Activated naive CD4-positive, alpha-beta T cell treated with anti-CD3 and anti-CD28 coated beads for 36 hours (primary cell): ENCODE data around the gene ANKAR. TPM values are rescaled to one million over a fixed set of nuclear protein-coding genes. Genes with fewer than 3 reads are reported as not detected.
"Not testable (repeated sequence)": the region's sequence is repeated elsewhere in the genome, so short reads cannot be mapped to it uniquely, and the experiment has no call there.

Source experiments
- CTCF ChIA-PET: fragments of 350-600 bp; sonication (Branson Sonifier 250); formaldehyde crosslinking; loops from one replicate; lab custom pipeline; 2021; ENCODE audit warnings: antibody characterized with exemption; lab: Charles Lee
- DNase-seq: peaks from one replicate; pipeline ENCODE4 v3.0.0-alpha.2; 2020
- H3K27ac Mint-ChIP-seq: one replicate; pipeline ENCODE4 v1.8.0; 2021; ENCODE audit warnings: mild to moderate bottlenecking, mixed read lengths
- H3K27me3 Mint-ChIP-seq: one replicate; pipeline ENCODE4 v1.8.0; 2021; ENCODE audit warnings: low read depth, mixed read lengths
- H3K36me3 Mint-ChIP-seq: one replicate; pipeline ENCODE4 v1.8.0; 2021; ENCODE audit warnings: low read depth, mixed read lengths
- H3K4me1 Mint-ChIP-seq: one replicate; pipeline ENCODE4 v1.8.0; 2021; ENCODE audit warnings: low read depth, mixed read lengths
- H3K4me3 Mint-ChIP-seq: one replicate; pipeline ENCODE4 v1.8.0; 2021; ENCODE audit warnings: mild to moderate bottlenecking, moderate library complexity, mixed read lengths
- H3K9me3 Mint-ChIP-seq: one replicate; pipeline ENCODE4 v1.8.0; 2021; ENCODE audit warnings: mixed read lengths
- intact Hi-C: fragments of 100-400 bp; cut with micrococcal nuclease; formaldehyde crosslinking; loops from one replicate; pipeline ENCODE4 v1.15.1; 2023
- total RNA-seq, 2 experiments: library from RNA; stranded (reverse); gene quantifications; one replicate each; pipeline ENCODE4 v1.2.3, GENCODE V29; 2021

Gene ANKAR
- total RNA-seq, 2 experiments from 2014 or later: 1.6 to 2.5 TPM

GRCh38 chr2:189683348-189683747 lies 8.9 kb downstream of the ANKAR start:
- CTCF ChIA-PET: interaction anchor here (2.8 to 3.0 kb wide), 3 partner anchors 9 to 24 kb away, joined by 16 to 27 read pairs (median 25); partner anchors contain the start of genes ANKAR and ASNSD1
- intact Hi-C loops: no loop called here
- Mint-ChIP-seq H3K4me1 (peaks cover 43% of the 10 kb centered on the region), H3K27ac (no peak overlapping the region), H3K9me3 (peaks cover 8% of the 10 kb centered on the region), H3K27me3 (no peaks in the 10 kb centered on the region), H3K36me3 (peaks cover 12% of the 10 kb centered on the region), H3K4me3 (no peak overlapping the region)
- peak; percentile 44 for DNase-seq

- H3K4me1 Mint-ChIP-seq: peaks cover 35% of the 10 kb centered on the region
- H3K27ac Mint-ChIP-seq: no peak overlapping the region
- peaks cover 4% of the 10 kb centered on the region for H3K36me3 Mint-ChIP-seq
- H3K4me3 Mint-ChIP-seq: no peak overlapping the region
- H3K9me3 Mint-ChIP-seq: no peaks in the 10 kb centered on the region
- intact Hi-C loops: no loop called here
- DNase-seq: no peak
- CTCF ChIA-PET: interaction anchor here (0.7 to 3.0 kb wide), 6 partner anchors 8 to 249 kb away, joined by 3 to 27 read pairs (median 10); partner anchors contain the start of genes ANKAR and ASNSD1
- no peaks in the 10 kb centered on the region for H3K27me3 Mint-ChIP-seq
Measured at GRCh38 chr2:189684811-189685210, 10.3 kb downstream of the ANKAR start.

GRCh38 chr2:189685540-189686229 lies 11.2 kb downstream of the ANKAR start:
- no peak overlapping the region for H3K4me3 Mint-ChIP-seq
- no peak for DNase-seq
- no peak overlapping the region for H3K27ac Mint-ChIP-seq
- peaks cover 4% of the 10 kb centered on the region for H3K36me3 Mint-ChIP-seq
- intact Hi-C loops: no loop called here
- no peaks in the 10 kb centered on the region for H3K9me3 Mint-ChIP-seq
- peaks cover 27% of the 10 kb centered on the region for H3K4me1 Mint-ChIP-seq
- no peaks in the 10 kb centered on the region for H3K27me3 Mint-ChIP-seq
- CTCF ChIA-PET: interaction anchor here (0.9 to 2.8 kb wide), 3 partner anchors 13 to 26 kb away, joined by 3 to 27 read pairs (median 4); partner anchors contain the start of gene ASNSD1

GRCh38 chr2:189687796-189688195 lies 13.3 kb downstream of the ANKAR start:
- H3K4me3 Mint-ChIP-seq, H3K27ac Mint-ChIP-seq, H3K9me3 Mint-ChIP-seq, H3K36me3 Mint-ChIP-seq, H3K27me3 Mint-ChIP-seq, intact Hi-C loops, DNase-seq: not testable (repeated sequence)
- CTCF ChIA-PET: interaction anchor here (1.0 kb wide), 1 partner anchor 14 kb away, joined by 4 read pairs; no protein-coding TSS in a partner anchor
- peaks cover 20% of the 10 kb centered on the region for H3K4me1 Mint-ChIP-seq

- H3K27me3 Mint-ChIP-seq: no peaks in the 10 kb centered on the region
- H3K27ac Mint-ChIP-seq: no peak overlapping the region
- DNase-seq: no peak
- no peaks in the 10 kb centered on the region for H3K4me1 Mint-ChIP-seq
- no peaks in the 10 kb centered on the region for H3K36me3 Mint-ChIP-seq
- CTCF ChIA-PET: interaction anchor here (0.7 to 7.0 kb wide), 9 partner anchors 9 to 657 kb away, joined by 3 to 83 read pairs (median 4); partner anchors contain the start of genes ANKAR, ASNSD1 and OSGEPL1
- H3K9me3 Mint-ChIP-seq: no peaks in the 10 kb centered on the region
- H3K4me3 Mint-ChIP-seq: no peak overlapping the region
- intact Hi-C loops: loop anchor here (5.0 kb wide), 1 partner anchor 229 kb away; no protein-coding TSS in a partner anchor
Measured at GRCh38 chr2:189696223-189696622, 21.8 kb downstream of the ANKAR start.

GRCh38 chr2:189698020-189698887 lies 23.8 kb downstream of the ANKAR start:
- DNase-seq: peak; percentile 59
- CTCF ChIA-PET: interaction anchor here (0.6 to 5.3 kb wide), 11 partner anchors 10 to 1151 kb away, joined by 3 to 73 read pairs (median 5); partner anchors contain the start of genes ASNSD1 and OSGEPL1
- intact Hi-C loops: loop anchor here (1.0 to 5.0 kb wide), 4 partner anchors 24 to 372 kb away; partner anchors contain the start of genes ANKAR and ASNSD1
- Mint-ChIP-seq H3K27ac (no peak overlapping the region), H3K27me3 (no peaks in the 10 kb centered on the region), H3K4me1 (no peaks in the 10 kb centered on the region), H3K4me3 (peak overlapping the region; percentile 25), H3K36me3 (no peaks in the 10 kb centered on the region), H3K9me3 (no peaks in the 10 kb centered on the region)

- H3K9me3 Mint-ChIP-seq: no peaks in the 10 kb centered on the region
- no peak overlapping the region for H3K27ac Mint-ChIP-seq
- H3K4me1 Mint-ChIP-seq: no peaks in the 10 kb centered on the region
- DNase-seq: no peak
- intact Hi-C loops: no loop called here
- H3K27me3 Mint-ChIP-seq: no peaks in the 10 kb centered on the region
- H3K4me3 Mint-ChIP-seq: no peak overlapping the region
- CTCF ChIA-PET: interaction anchor here (0.9 to 5.3 kb wide), 2 partner anchors 26 to 41 kb away, joined by 3 to 73 read pairs; partner anchors contain the start of genes ANKAR and ASNSD1
- H3K36me3 Mint-ChIP-seq: no peaks in the 10 kb centered on the region
Measured at GRCh38 chr2:189700681-189701080, 26.2 kb downstream of the ANKAR start.

- Mint-ChIP-seq H3K4me1 (no peaks in the 10 kb centered on the region), H3K36me3 (no peaks in the 10 kb centered on the region), H3K27ac (no peak overlapping the region), H3K27me3 (no peaks in the 10 kb centered on the region), H3K9me3 (no peaks in the 10 kb centered on the region), H3K4me3 (no peak overlapping the region)
- CTCF ChIA-PET: interaction anchor here (1.0 to 5.3 kb wide), 3 partner anchors 35 to 60 kb away, joined by 3 to 73 read pairs (median 3); partner anchors contain the start of gene ASNSD1
- no peak for DNase-seq
- intact Hi-C loops: no loop called here
Measured at GRCh38 chr2:189702071-189702470, 27.6 kb downstream of the ANKAR start.

- Mint-ChIP-seq H3K4me3 (no peak overlapping the region), H3K36me3 (peaks cover 2% of the 10 kb centered on the region), H3K9me3 (peaks cover 2% of the 10 kb centered on the region), H3K27ac (no peak overlapping the region), H3K4me1 (no peaks in the 10 kb centered on the region), H3K27me3 (no peaks in the 10 kb centered on the region)
- no peak for DNase-seq
- intact Hi-C loops: no loop called here
- CTCF ChIA-PET: interaction anchor here (0.6 kb wide), 1 partner anchor 385 kb away, joined by 3 read pairs; no protein-coding TSS in a partner anchor
Measured at GRCh38 chr2:189709501-189710221, 35.2 kb downstream of the ANKAR start.

GRCh38 chr2:189717593-189717992 lies 43.1 kb downstream of the ANKAR start:
- H3K9me3 Mint-ChIP-seq: peaks cover 14% of the 10 kb centered on the region
- intact Hi-C loops, H3K27me3 Mint-ChIP-seq: not testable (repeated sequence)

GRCh38 chr2:189719571-189719970 lies 45.1 kb downstream of the ANKAR start:
- no peak overlapping the region for H3K27ac Mint-ChIP-seq
- no peak overlapping the region for H3K4me3 Mint-ChIP-seq
- peaks cover 13% of the 10 kb centered on the region for H3K9me3 Mint-ChIP-seq
- intact Hi-C loops: no loop called here
- DNase-seq: no peak
- H3K27me3 Mint-ChIP-seq: no peaks in the 10 kb centered on the region
- CTCF ChIA-PET: no interaction called here
- H3K36me3 Mint-ChIP-seq: peaks cover 5% of the 10 kb centered on the region
- peaks cover 4% of the 10 kb centered on the region for H3K4me1 Mint-ChIP-seq

More at GRCh38 chr2:189717593-189717992, 43.1 kb downstream of the ANKAR start:
- CTCF ChIA-PET, H3K27ac Mint-ChIP-seq, H3K4me1 Mint-ChIP-seq, H3K36me3 Mint-ChIP-seq, H3K4me3 Mint-ChIP-seq, DNase-seq: not testable (repeated sequence)
